ENCODE measurements around the gene SPP1.

Gene SPP1

GRCh38 chr4:88007304-88008121 lies 32.0 kb downstream of the SPP1 start, which contains the start of gene PKD2:
Gene PKD2 (plus strand): TSS chr4:88007635. CDS start chr4:88007734, 99 bp downstream.
- H3K4me2 ChIP-seq (ENCODE audit: low read length), result peak within 1 kb of the TSS; percentile 93
- peaks cover 4% of the 10 kb centered on the region; the same call in 1 of the 2 replicates for H3K27me3 ChIP-seq (ENCODE audit: control insufficient read depth, low read length)
- peak within 1 kb of the TSS; percentile 82 for H3K4me3 ChIP-seq (ENCODE audit: low read length)
- H3F3A ChIP-seq (ENCODE audit: control insufficient read depth, insufficient read depth), result peaks cover 7% of the 10 kb centered on the region; the same call in 1 of the 2 replicates
- no peaks in the 10 kb centered on the region for H3K9me3 ChIP-seq (ENCODE audit: control insufficient read depth, insufficient read depth, low read length)
- no peaks in the 10 kb centered on the region for H3K9me2 ChIP-seq (replicated peaks; ENCODE audit: control insufficient read depth, low read length)
- peaks cover 48% of the 10 kb centered on the region for H3K79me2 ChIP-seq (ENCODE audit: control insufficient read depth, low read length)
- peaks cover 5% of the 10 kb centered on the region; the same call in 1 of the 2 replicates for H4K20me1 ChIP-seq (ENCODE audit: control insufficient read depth, insufficient read depth, low read depth, low read length)
- H3K36me3 ChIP-seq (ENCODE audit: control insufficient read depth, low read length), result peaks cover 8% of the 10 kb centered on the region
- no peak for TF ChIP-seq CTCF (IDR thresholded peaks at IDR 0.05; ENCODE audit: low read depth, low read length, poor library complexity, severe bottlenecking)
- TF ChIP-seq EZH2phosphoT487 (IDR thresholded peaks at IDR 0.05; ENCODE audit: borderline replicate concordance, low read length), result no peak
- H3K4me1 ChIP-seq (ENCODE audit: control insufficient read depth, low read length), result peaks cover 36% of the 10 kb centered on the region
- H3K27ac ChIP-seq (ENCODE audit: low read depth, low read length), result peak within 1 kb of the TSS; percentile 23

- Histone ChIP-seq H4K20me1 (ENCODE audit: control insufficient read depth, insufficient read depth, low read depth, low read length) (peaks cover 9% of the 10 kb centered on the region; the same call in 1 of the 2 replicates), H3K36me3 (ENCODE audit: control insufficient read depth, low read length) (peaks cover 8% of the 10 kb centered on the region), H3K27me3 (ENCODE audit: control insufficient read depth, low read length) (peaks cover 4% of the 10 kb centered on the region; the same call in 1 of the 2 replicates), H3K4me3 (ENCODE audit: low read length) (peak overlapping the region; percentile 82), H3K79me2 (ENCODE audit: control insufficient read depth, low read length) (peaks cover 55% of the 10 kb centered on the region), H3K9me2 (replicated peaks; ENCODE audit: control insufficient read depth, low read length) (no peaks in the 10 kb centered on the region), H3K9me3 (ENCODE audit: control insufficient read depth, insufficient read depth, low read length) (no peaks in the 10 kb centered on the region), H3K4me2 (ENCODE audit: low read length) (peak overlapping the region; percentile 93), H3K4me1 (ENCODE audit: control insufficient read depth, low read length) (peaks cover 43% of the 10 kb centered on the region), H3F3A (ENCODE audit: control insufficient read depth, insufficient read depth) (peaks cover 7% of the 10 kb centered on the region; the same call in 1 of the 2 replicates), H3K27ac (ENCODE audit: low read depth, low read length) (peak overlapping the region; percentile 23)
- TF ChIP-seq EZH2phosphoT487 (IDR thresholded peaks at IDR 0.05; ENCODE audit: borderline replicate concordance, low read length) (no peak), CTCF (IDR thresholded peaks at IDR 0.05; ENCODE audit: low read depth, low read length, poor library complexity, severe bottlenecking) (no peak)
Measured at GRCh38 chr4:88008122-88008742, 32.7 kb downstream of the SPP1 start.

GRCh38 chr4:88008743-88009171 lies 33.2 kb downstream of the SPP1 start:
- H3K4me3 ChIP-seq (ENCODE audit: low read length), result peak overlapping the region; percentile 82
- H3F3A ChIP-seq (ENCODE audit: control insufficient read depth, insufficient read depth), result peaks cover 7% of the 10 kb centered on the region; the same call in 1 of the 2 replicates
- peaks cover 9% of the 10 kb centered on the region; the same call in 1 of the 2 replicates for H4K20me1 ChIP-seq (ENCODE audit: control insufficient read depth, insufficient read depth, low read depth, low read length)
- peak overlapping the region; percentile 93 for H3K4me2 ChIP-seq (ENCODE audit: low read length)
- H3K27ac ChIP-seq (ENCODE audit: low read depth, low read length), result peak overlapping the region; percentile 14; the same call in 1 of the 2 replicates
- TF ChIP-seq CTCF (IDR thresholded peaks at IDR 0.05; ENCODE audit: low read depth, low read length, poor library complexity, severe bottlenecking), result no peak
- no peak for TF ChIP-seq EZH2phosphoT487 (IDR thresholded peaks at IDR 0.05; ENCODE audit: borderline replicate concordance, low read length)
- H3K27me3 ChIP-seq (ENCODE audit: control insufficient read depth, low read length), result peaks cover 4% of the 10 kb centered on the region; the same call in 1 of the 2 replicates
- peaks cover 60% of the 10 kb centered on the region for H3K79me2 ChIP-seq (ENCODE audit: control insufficient read depth, low read length)
- H3K9me2 ChIP-seq (replicated peaks; ENCODE audit: control insufficient read depth, low read length), result no peaks in the 10 kb centered on the region
- H3K9me3 ChIP-seq (ENCODE audit: control insufficient read depth, insufficient read depth, low read length), result no peaks in the 10 kb centered on the region
- peaks cover 8% of the 10 kb centered on the region for H3K36me3 ChIP-seq (ENCODE audit: control insufficient read depth, low read length)
- H3K4me1 ChIP-seq (ENCODE audit: control insufficient read depth, low read length), result peaks cover 49% of the 10 kb centered on the region
